ENCODE measurements around the gene NUDT4B.
"Not testable (repeated sequence)": the region's sequence is repeated elsewhere in the genome, so short reads cannot be mapped to it uniquely, and the experiment has no call there.

NUDT4B gene

DNA sequence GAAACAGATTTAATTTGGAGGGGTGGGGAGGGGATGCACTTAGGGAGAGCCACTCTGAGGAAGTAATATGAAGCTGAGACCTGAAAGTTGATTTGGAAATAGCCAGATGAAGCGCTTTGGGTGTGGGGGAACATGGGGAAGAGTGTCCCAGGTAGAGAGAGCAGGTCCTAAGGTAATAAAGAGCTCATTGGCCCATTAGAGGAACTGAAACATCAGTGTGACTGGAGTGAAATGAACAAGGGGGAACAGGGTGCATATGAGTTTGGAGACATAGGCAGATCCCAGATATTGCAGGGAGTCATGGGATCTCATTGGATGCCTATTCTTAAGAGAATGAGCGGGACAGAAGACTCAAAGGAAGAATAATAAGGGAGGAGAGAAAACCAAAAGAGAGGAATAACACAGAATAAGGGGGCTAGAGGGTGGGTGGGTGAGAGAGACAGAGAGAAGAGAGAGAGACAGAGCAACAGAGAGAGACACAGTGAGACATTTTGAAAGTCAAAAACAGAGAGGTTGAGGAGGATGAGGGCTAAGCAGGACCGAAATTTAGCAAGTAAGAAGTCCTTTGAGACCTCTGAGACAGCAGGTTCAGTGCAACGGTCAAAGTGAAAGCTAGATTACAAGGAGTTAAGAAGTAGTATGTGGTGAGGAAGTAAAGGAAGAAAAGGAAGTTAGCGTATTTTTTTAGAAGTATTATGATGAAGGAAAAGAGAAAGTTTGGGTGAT, 14.8 kb upstream of the NUDT4B start:
- not testable (repeated sequence) for H3K27ac ChIP-seq; H3K4me3 ChIP-seq; DNase-seq (ENCODE audit: low spot score)

DNA sequence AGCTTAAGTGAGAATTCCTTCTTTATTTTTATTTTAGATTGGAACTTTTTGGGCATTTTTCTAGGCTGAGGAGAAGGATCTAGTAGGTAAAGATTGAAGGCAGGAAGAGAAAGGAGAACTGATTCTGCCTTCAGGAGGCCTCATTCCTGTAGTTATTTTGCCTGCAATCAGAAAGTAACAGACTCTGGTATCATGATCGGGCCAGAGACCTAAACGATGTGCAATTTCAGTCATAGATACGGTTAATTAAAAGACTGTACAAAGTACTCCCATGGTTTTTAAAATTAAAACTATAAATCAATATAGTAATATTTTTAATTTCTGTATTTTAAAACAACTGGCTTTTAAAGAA, 14.3 kb upstream of the NUDT4B start:
- not testable (repeated sequence) for H3K4me3 ChIP-seq; DNase-seq (ENCODE audit: low spot score); H3K27ac ChIP-seq

GRCh38 chr1:148735538-148735937, 13.0 kb upstream of the NUDT4B start:
- not testable (repeated sequence) for H3K4me3 ChIP-seq; H3K27ac ChIP-seq; DNase-seq (ENCODE audit: low spot score)

GRCh38 chr1:148738667-148739066, 9.9 kb upstream of the NUDT4B start:
- H3K4me3 ChIP-seq; H3K27ac ChIP-seq; DNase-seq (ENCODE audit: low spot score): not testable (repeated sequence)

DNA sequence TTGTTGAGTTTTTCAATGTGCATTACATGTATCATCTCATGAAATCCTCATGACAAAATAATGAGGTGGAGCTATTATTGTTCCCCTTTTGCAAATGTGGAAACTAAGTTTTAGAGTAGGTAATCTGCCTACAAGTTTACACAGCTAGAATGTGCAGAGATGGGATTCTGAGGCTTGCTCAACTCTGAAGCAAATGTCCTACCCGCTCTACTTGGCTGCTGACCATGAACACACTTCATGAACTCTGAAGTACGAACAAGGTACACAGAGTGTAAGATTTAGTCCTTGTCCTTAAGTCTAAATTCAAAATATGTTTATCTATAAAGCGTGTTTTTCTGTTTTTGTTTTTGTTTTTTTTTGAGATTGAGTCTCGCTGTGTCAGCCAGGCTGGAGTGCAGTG, 5.4 kb upstream of the NUDT4B start:
- DNase-seq (ENCODE audit: low spot score); H3K27ac ChIP-seq; H3K4me3 ChIP-seq: not testable (repeated sequence)

DNA sequence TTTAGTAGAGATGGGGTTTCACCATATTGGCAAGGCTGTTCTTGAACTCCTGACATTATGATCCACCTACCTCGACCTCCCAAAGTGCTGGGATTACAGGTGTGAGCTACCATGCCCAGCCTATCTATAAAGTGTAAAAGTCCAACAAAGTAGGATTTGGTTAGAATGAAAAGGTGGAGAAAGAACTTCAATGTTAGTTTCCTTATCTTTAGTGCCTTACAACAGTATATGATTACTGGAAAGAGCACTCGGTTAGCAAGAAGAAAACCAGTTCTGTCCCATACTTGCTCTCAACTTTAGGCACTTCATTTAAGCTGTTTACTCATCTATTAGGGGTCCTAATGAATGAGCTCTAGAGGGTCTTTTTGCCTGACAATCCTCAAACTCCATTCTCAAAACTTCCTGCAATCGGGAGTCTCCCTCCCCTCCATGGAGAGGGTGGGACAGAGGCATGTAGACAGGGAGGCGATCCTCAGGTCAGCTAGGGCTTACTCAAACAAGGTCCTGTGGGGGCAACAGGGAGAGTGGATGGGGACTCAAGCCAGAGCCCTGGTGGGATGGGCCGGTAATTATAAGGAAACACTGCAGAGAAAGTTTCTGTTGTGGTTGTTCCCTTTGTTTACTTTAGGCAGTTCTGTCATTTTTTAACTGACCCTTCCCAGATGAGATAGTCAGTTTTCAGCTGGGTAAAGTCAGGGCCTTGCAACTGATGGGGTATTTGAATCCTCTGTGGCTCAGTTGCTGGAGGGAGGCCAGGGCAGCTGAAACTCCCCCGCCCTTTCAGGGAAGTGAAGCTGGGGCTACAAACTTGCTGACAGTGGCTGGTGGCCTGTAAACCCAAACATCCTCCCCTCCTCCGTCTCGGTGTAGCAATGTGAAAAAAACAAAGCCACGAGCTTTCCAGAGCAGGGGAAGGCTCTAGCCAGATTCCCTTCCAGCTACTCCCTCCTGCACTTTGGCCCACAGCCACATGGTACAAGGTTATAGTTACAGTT, 4.6 kb upstream of the NUDT4B start:
- not testable (repeated sequence) for H3K27ac ChIP-seq; H3K4me3 ChIP-seq; DNase-seq (ENCODE audit: low spot score)

DNA sequence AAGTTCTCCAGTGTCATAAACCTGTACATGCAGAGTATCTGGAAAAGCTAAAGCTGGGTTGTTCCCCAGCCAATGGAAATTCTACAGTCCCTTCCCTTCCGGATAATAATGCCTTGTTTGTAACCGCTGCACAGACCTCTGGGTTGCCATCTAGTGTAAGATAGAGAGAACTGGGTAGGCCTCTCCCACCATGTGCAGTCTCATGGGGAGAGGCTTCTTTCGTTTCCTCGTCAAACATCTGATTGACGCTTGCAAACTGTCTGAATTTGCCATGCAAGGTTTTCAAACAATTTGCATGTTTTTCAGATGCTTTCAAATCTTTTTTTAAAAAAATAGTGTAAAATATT, 734 bp downstream of the NUDT4B start:
- H3K4me3 ChIP-seq; H3K27ac ChIP-seq; DNase-seq (ENCODE audit: low spot score): not testable (repeated sequence)

DNA sequence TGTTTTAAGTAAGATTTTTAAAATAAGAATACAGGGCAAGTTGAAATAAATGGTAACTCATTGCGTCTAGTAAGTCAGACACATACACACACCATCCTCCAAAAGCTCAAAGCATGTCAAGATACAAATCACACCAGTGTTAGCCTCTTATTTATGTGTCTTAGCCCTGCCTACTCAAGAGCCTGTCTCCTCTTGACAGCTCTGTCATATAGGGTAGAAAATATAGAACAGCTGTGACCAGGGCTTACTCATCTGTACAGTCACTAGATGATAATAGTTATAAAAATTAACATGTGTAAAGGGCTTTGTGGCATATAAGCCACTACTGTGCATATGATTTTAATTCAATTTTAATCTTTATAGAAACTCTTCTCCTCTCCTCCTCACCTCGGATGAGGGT, 7.7 kb downstream of the NUDT4B start:
- H3K27ac ChIP-seq; DNase-seq (ENCODE audit: low spot score); H3K4me3 ChIP-seq: not testable (repeated sequence)

DNA sequence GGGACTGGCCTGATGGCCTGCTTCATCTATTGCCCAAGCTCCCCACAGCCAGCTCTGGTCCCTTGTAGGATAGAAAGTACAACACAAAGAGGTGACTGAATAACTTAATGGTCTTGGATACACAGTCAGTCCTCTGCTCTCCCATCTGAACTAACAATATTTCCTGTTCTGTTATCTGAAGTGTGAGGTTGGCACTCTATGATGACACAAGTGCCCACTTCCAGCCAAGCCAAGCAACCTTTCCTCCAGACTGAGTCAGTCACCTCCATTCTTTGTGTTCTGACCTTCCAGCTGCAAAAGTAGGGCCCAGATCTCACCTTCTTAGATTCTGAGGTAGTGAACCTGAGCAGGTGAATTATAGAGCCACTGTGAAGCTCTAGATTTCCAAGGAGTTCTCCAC, 8.9 kb downstream of the NUDT4B start:
- H3K4me3 ChIP-seq; H3K27ac ChIP-seq; DNase-seq (ENCODE audit: low spot score): not testable (repeated sequence)

GRCh38 chr1:148758412-148758811, 9.8 kb downstream of the NUDT4B start:
- DNase-seq (ENCODE audit: low spot score); H3K27ac ChIP-seq; H3K4me3 ChIP-seq: not testable (repeated sequence)

DNA sequence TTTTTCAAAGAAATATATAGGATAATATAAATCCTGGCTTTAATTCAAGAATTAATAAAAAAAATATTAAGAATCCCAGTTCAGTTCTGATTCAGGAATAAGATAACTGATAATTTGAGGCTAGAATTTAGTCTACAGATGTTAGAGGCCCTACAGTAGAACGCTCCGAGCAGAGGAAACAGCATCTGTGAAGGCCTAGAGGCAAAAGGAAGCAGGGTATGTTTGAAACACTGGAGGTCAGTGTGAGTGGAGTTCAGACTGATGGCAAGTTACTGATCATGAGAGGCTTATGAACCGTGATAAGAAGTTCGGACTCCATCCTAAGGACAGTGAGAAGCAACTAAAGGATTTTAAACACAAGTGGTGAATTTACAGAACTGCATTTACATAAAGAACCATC, 10.4 kb downstream of the NUDT4B start:
- not testable (repeated sequence) for H3K27ac ChIP-seq; H3K4me3 ChIP-seq; DNase-seq (ENCODE audit: low spot score)

- H3K27ac ChIP-seq: peak overlapping the region in 1 of 2 donors; percentile 77
- not testable (repeated sequence) for H3K4me3 ChIP-seq; DNase-seq (ENCODE audit: low spot score)
Measured at GRCh38 chr1:148759749-148760148, 11.2 kb downstream of the NUDT4B start.

DNA sequence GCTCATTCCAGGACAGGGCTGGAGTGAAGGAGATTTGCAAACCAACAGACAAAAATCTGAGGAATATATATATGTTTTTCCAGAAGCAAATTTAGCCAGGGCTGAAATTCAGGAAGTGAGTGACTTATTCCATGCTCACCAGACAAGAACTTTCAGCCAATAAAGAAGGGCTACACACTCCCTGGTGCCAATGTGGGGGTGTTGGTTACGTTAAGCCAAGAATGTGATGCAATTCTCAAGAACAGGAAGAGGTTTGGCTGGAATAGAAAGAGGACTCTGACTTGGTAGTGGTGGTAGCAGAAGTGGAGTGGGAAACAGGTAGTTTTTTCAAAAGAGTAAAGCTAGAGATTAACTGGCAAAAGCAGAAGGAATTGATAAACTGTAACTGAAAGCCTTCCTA, 11.6 kb downstream of the NUDT4B start:
- DNase-seq (ENCODE audit: low spot score); H3K4me3 ChIP-seq; H3K27ac ChIP-seq: not testable (repeated sequence)

DNA sequence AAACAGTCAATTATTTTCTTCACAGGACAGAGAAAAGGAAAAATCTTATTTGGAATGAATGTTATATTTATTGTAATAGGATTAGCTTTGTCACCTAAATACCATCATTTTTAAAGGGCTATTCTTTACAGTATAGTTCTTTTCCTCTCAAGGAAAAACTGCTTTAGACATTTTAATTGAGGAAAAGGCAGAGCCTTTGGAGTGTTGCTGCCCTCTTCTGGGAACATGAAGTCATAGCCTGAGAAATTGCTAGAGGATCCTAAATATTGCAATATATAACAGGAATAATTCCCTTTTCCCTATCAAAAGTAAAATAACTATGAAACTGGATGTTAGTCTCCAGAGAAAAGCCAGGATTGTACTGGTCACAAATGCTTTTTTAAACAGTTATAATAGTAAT, 12.8 kb downstream of the NUDT4B start:
- DNase-seq (ENCODE audit: low spot score); H3K4me3 ChIP-seq: not testable (repeated sequence)

DNA sequence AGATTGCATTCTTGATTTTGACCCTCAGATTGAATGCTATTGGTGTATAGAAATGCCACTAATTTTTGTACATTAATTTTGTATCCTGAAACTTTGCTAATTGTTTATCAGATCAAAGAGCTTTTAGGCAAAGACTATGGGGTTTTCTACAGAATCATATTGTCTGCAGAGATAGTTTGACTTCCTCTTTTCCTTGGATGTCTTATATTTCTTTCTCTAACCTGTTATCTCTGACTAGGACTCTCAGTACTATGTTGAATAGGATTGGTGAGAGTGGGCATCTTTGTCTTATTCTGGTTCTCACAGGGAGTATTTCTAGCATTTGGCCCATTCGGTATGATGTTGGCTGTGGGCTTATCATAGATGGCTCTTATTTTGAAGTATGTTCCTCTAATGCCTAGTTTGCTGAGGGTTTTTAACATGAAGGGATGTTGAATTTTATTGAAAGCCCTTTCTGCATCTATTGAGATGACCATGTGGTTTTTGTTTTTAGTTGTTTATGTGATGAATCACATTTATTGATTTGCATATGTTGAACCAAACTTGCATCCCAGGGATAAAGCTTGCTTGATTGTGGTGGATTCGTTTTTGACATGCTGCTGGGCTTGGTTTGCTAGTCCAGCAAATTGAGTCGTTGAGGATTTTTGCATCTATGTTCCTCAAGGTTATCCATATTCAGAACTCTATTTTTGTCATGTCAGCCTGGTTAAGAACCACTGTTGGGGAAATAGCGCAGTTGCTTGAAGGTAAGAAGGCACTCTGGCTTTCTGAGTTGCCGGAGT, 16.9 kb downstream of the NUDT4B start:
- H3K4me3 ChIP-seq, H3K27ac ChIP-seq: not testable (repeated sequence)

More for the DNA sequence above, 12.8 kb downstream of the NUDT4B start:
- H3K27ac ChIP-seq: not testable (repeated sequence)

DNA sequence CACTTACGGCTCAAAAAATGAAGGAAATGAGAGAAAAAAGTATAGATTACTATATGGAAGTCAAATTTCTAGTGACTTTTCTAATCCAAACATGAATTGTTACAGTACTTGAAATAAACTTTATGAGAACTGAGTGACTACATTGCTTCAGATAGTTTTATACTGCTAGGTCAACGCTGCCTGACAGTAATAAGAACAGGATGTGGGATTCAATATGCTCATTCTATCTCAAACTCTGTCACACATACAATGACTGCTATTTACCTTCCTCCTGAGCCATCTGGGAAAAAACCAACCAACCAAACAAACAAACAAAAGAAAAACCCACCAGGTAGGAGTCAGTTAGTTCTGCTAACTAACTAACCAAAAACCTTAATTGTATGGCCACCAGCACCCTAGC, 20.0 kb downstream of the NUDT4B start:
- not testable (repeated sequence) for DNase-seq (ENCODE audit: low spot score); H3K27ac ChIP-seq; H3K4me3 ChIP-seq

More for the DNA sequence above, 16.9 kb downstream of the NUDT4B start:
- not testable (repeated sequence) for DNase-seq (ENCODE audit: low spot score)

GRCh38 chr1:148769495-148769894, 20.9 kb downstream of the NUDT4B start:
- not testable (repeated sequence) for H3K27ac ChIP-seq; DNase-seq (ENCODE audit: low spot score); H3K4me3 ChIP-seq

DNA sequence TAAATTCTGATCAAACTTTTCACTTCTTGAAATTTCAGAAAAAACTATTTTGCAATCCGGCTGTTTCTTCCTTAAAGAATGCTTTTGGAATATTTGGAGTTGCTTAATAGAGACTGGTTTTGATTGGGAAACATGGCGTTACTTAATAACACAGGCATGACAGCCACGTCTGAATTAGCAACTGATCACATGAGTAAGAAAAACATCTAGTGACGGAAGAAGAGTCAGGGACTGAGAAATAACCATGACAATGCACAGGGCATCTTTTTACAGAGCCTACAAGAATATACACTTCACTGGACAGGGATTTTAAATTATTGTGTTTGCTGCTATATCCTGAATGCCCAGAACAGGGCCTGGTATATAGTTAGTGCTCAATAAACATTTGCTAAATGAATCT, 25.1 kb downstream of the NUDT4B start:
- H3K4me3 ChIP-seq; H3K27ac ChIP-seq; DNase-seq (ENCODE audit: low spot score): not testable (repeated sequence)

GRCh38 chr1:148774102-148774501, 25.5 kb downstream of the NUDT4B start:
- H3K4me3 ChIP-seq; H3K27ac ChIP-seq; DNase-seq (ENCODE audit: low spot score): not testable (repeated sequence)
